ENCODE data around the gene SNX25. TPM values are rescaled to one million over a fixed set of nuclear protein-coding genes. Genes with fewer than 3 reads are reported as not detected.

Gene SNX25
- polyA plus RNA-seq, 1 of the 3 experiments (the other 2 are of a cell fraction): 8.5 TPM

DNA sequence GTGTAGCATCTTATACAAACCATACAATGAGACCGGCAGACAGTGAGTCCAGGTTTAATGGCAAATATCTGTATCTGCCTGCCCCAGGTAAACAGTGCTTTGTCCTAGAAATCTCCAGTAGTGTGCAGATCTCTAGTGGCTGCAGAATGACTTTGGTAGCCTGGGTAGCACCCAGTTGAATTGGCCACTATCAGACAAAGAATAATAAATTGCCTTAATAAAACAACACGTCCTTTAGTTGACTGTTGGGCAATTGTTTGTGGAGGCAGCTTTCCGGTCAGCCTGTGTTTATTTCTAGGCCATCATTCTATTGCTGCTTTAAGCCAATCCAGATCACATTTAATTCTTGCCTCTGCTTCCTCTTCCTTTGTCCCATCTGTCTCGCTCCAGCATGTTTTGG, 52.5 kb downstream of the SNX25 start:
- 87% methylated on average over 4 of the region's 4 CpGs for WGBS (ENCODE audit: low lambda C conversion rate)

GRCh38 chr4:185263419-185263818, 54.0 kb downstream of the SNX25 start:
- 94% methylated on average over 2 of the region's 2 CpGs for WGBS (ENCODE audit: low lambda C conversion rate)
- H4K20me1 ChIP-seq (ENCODE audit: insufficient read depth): no peaks in the 10 kb centered on the region; the same call in 1 of the 2 replicates
- peaks cover 29% of the 10 kb centered on the region for H3F3A ChIP-seq (replicated peaks; ENCODE audit: insufficient read depth)
- H3K4me3 ChIP-seq (ENCODE audit: low read depth in 2 of 2, low read length in 1 of 2): no peak overlapping the region
- H3K9me2 ChIP-seq: no peaks in the 10 kb centered on the region
- ChIA-PET POLR2A (no interaction called here), CTCF (interaction anchor here (1.0 kb wide), 1 partner anchor 80 kb away, joined by 9 read pairs; no protein-coding TSS in a partner anchor)
- H2AFZ ChIP-seq (ENCODE audit: low read depth): no peak overlapping the region
- no peaks in the 10 kb centered on the region for H3K27me3 ChIP-seq (ENCODE audit: insufficient read depth)
- no peak overlapping the region for H3K9ac ChIP-seq
- H3K9me3 ChIP-seq: no peaks in the 10 kb centered on the region
- TF ChIP-seq POLR2AphosphoS5 (IDR thresholded peaks at IDR 0.05; ENCODE audit: low read depth, low read length) (no peak), ELF1 (IDR thresholded peaks at IDR 0.05) (no peak), MAX (IDR thresholded peaks at IDR 0.05; ENCODE audit: low read depth) (no peak), JUND (IDR thresholded peaks at IDR 0.05) (no peak), SMC3 (IDR thresholded peaks at IDR 0.05; ENCODE audit: low read depth, low read length) (no peak), TEAD4 (IDR thresholded peaks at IDR 0.05; ENCODE audit: borderline replicate concordance, insufficient read depth) (no peak), TCF12 (IDR thresholded peaks at IDR 0.05) (no peak), NRF1 (IDR thresholded peaks at IDR 0.05; ENCODE audit: low read depth, low read length) (no peak), NFIC (IDR thresholded peaks at IDR 0.05; ENCODE audit: borderline replicate concordance) (no peak), YY1 (IDR thresholded peaks at IDR 0.05; ENCODE audit: low read depth) (no peak), FOXM1 (IDR thresholded peaks at IDR 0.05; ENCODE audit: low read depth) (no peak), FOSL2 (IDR thresholded peaks at IDR 0.05; ENCODE audit: borderline replicate concordance, low read depth) (no peak), RCOR1 (IDR thresholded peaks at IDR 0.05; ENCODE audit: low read length) (no peak), RXRA (IDR thresholded peaks at IDR 0.05; ENCODE audit: borderline replicate concordance, low read depth) (no peak), GATA2 (CRISPR knock-in tag; IDR thresholded peaks at IDR 0.05) (no peak)
- TF ChIP-seq, protein P1, sequence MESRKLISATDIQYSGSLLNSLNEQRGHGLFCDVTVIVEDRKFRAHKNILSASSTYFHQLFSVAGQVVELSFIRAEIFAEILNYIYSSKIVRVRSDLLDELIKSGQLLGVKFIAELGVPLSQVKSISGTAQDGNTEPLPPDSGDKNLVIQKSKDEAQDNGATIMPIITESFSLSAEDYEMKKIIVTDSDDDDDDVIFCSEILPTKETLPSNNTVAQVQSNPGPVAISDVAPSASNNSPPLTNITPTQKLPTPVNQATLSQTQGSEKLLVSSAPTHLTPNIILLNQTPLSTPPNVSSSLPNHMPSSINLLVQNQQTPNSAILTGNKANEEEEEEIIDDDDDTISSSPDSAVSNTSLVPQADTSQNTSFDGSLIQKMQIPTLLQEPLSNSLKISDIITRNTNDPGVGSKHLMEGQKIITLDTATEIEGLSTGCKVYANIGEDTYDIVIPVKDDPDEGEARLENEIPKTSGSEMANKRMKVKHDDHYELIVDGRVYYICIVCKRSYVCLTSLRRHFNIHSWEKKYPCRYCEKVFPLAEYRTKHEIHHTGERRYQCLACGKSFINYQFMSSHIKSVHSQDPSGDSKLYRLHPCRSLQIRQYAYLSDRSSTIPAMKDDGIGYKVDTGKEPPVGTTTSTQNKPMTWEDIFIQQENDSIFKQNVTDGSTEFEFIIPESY (IDR thresholded peaks at IDR 0.05; ENCODE audit: borderline replicate concordance, low read depth): no peak
- TF ChIP-seq, protein P2, sequence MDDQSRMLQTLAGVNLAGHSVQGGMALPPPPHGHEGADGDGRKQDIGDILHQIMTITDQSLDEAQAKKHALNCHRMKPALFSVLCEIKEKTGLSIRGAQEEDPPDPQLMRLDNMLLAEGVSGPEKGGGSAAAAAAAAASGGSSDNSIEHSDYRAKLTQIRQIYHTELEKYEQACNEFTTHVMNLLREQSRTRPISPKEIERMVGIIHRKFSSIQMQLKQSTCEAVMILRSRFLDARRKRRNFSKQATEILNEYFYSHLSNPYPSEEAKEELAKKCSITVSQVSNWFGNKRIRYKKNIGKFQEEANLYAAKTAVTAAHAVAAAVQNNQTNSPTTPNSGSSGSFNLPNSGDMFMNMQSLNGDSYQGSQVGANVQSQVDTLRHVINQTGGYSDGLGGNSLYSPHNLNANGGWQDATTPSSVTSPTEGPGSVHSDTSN (IDR thresholded peaks at IDR 0.05): no peak
- peaks cover 14 to 38% of the 10 kb centered on the region in 2 experiments for H3K36me3 ChIP-seq (replicated peaks in 1 of 2; ENCODE audit: control insufficient read depth in 1 of 2, insufficient read depth in 2 of 2, low read length in 1 of 2)
- no peak overlapping the region; a peak in 2 of 4 replicates for H3K27ac ChIP-seq (ENCODE audit: low read depth in 2 of 2, low read length in 1 of 2)
- no peak for DNase-seq
- H3K4me2 ChIP-seq: no peak overlapping the region
- peaks cover 8 to 23% of the 10 kb centered on the region in 2 experiments; a peak in 3 of 4 replicates for H3K4me1 ChIP-seq (ENCODE audit: control insufficient read depth in 1 of 2, insufficient read depth in 2 of 2, low read depth in 1 of 2, low read length in 1 of 2)
- peaks cover 43% of the 10 kb centered on the region for H3K79me2 ChIP-seq (ENCODE audit: insufficient read depth)

More for the DNA sequence above, 52.5 kb downstream of the SNX25 start:
- no peak overlapping the region for H3K4me2 ChIP-seq
- no peak overlapping the region for H2AFZ ChIP-seq (ENCODE audit: low read depth)
- peaks cover 35% of the 10 kb centered on the region for H3F3A ChIP-seq (replicated peaks; ENCODE audit: insufficient read depth)
- peaks cover 52% of the 10 kb centered on the region for H3K79me2 ChIP-seq (ENCODE audit: insufficient read depth)
- peaks cover 12 to 16% of the 10 kb centered on the region in 2 experiments; a peak in 3 of 4 replicates for H3K4me1 ChIP-seq (ENCODE audit: control insufficient read depth in 1 of 2, insufficient read depth in 2 of 2, low read depth in 1 of 2, low read length in 1 of 2)
- H3K27me3 ChIP-seq (ENCODE audit: insufficient read depth): no peaks in the 10 kb centered on the region
- no peak for DNase-seq
- ChIA-PET CTCF (interaction anchor here (1.0 to 1.3 kb wide), 2 partner anchors 17 to 18 kb away, joined by 3 read pairs; no protein-coding TSS in a partner anchor), POLR2A (no interaction called here)
- H4K20me1 ChIP-seq (ENCODE audit: insufficient read depth): no peaks in the 10 kb centered on the region; the same call in 1 of the 2 replicates
- H3K4me3 ChIP-seq (ENCODE audit: low read depth in 2 of 2, low read length in 1 of 2): no peak overlapping the region
- H3K36me3 ChIP-seq (replicated peaks in 1 of 2; ENCODE audit: control insufficient read depth in 1 of 2, insufficient read depth in 2 of 2, low read length in 1 of 2): peaks cover 9 to 29% of the 10 kb centered on the region in 2 experiments
- H3K9ac ChIP-seq: no peak overlapping the region
- H3K9me3 ChIP-seq: no peaks in the 10 kb centered on the region
- H3K27ac ChIP-seq (ENCODE audit: low read depth in 2 of 2, low read length in 1 of 2): no peak overlapping the region
- H3K9me2 ChIP-seq: no peaks in the 10 kb centered on the region
- no peak for TF ChIP-seq MEF2A (IDR thresholded peaks at IDR 0.05; ENCODE audit: borderline replicate concordance, low read depth)
- no peak for TF ChIP-seq GATA2 (CRISPR knock-in tag; IDR thresholded peaks at IDR 0.05)
- no peak for TF ChIP-seq RAD21 (IDR thresholded peaks at IDR 0.05; ENCODE audit: low read length)
- no peak for TF ChIP-seq SMC3 (IDR thresholded peaks at IDR 0.05; ENCODE audit: low read depth, low read length)
- no peak for TF ChIP-seq EZH2phosphoT487 (IDR thresholded peaks at IDR 0.05; ENCODE audit: borderline replicate concordance, low read depth)
- no peak for TF ChIP-seq FOXJ3 (CRISPR knock-in tag; IDR thresholded peaks at IDR 0.05)
- TF ChIP-seq NFIC (IDR thresholded peaks at IDR 0.05; ENCODE audit: borderline replicate concordance): no peak
- no peak for TF ChIP-seq RXRA (IDR thresholded peaks at IDR 0.05; ENCODE audit: borderline replicate concordance, low read depth)
- no peak for TF ChIP-seq RCOR1 (IDR thresholded peaks at IDR 0.05; ENCODE audit: low read length)
- TF ChIP-seq FOSL2 (IDR thresholded peaks at IDR 0.05; ENCODE audit: borderline replicate concordance, low read depth): no peak
- no peak for TF ChIP-seq EP300 (IDR thresholded peaks at IDR 0.05; ENCODE audit: borderline replicate concordance in 1 of 2, low read depth in 1 of 2, low read length in 1 of 2)
- TF ChIP-seq IRF3 (IDR thresholded peaks at IDR 0.05; ENCODE audit: low read depth, low read length): no peak
- no peak for TF ChIP-seq CHD2 (IDR thresholded peaks at IDR 0.05; ENCODE audit: low read length, partially characterized antibody)
- no peak for TF ChIP-seq RFX5 (IDR thresholded peaks at IDR 0.05; ENCODE audit: low read length)
- TF ChIP-seq FOXM1 (IDR thresholded peaks at IDR 0.05; ENCODE audit: low read depth): no peak
- no peak for TF ChIP-seq TEAD4 (IDR thresholded peaks at IDR 0.05; ENCODE audit: borderline replicate concordance, insufficient read depth)
- no peak for TF ChIP-seq TAF1 (IDR thresholded peaks at IDR 0.05; ENCODE audit: borderline replicate concordance, low read depth, low read length)
